Left lung (tissue), 10 donors: ENCODE results near the gene PTPRT. TPM values are rescaled to one million over a fixed set of nuclear protein-coding genes. Genes with fewer than 3 reads are reported as not detected.

Experiments used
- ATAC-seq: fragments of 200-7000 bp; cut with Tn5 transposase; one replicate; pipeline ENCODE4 v1.9.1; 2020; ENCODE audit warnings: moderate library complexity
- DNase-seq, 4 donors: peaks; one replicate each; pipeline ENCODE4 v3.0.0-alpha.2; 2013 to 2020
- H3K27ac ChIP-seq, 2 donors: fragments of 200-600 bp; sonication (generic) in 1 of 2; one replicate each; pipeline versions ENCODE4 v1.5.0 to v1.8.0; 2020 to 2021
- H3K27me3 ChIP-seq, 2 donors: fragments of 200-600 bp; sonication (generic) in 1 of 2; one replicate each; pipeline versions ENCODE4 v1.5.0 to v1.8.0; 2020 to 2021
- H3K36me3 ChIP-seq, 2 donors: fragments of 200-600 bp; sonication (generic) in 1 of 2; one replicate each; pipeline versions ENCODE4 v1.5.0 to v1.8.0; 2020 to 2021
- H3K4me1 ChIP-seq, 2 donors: fragments of 200-600 bp; one replicate each; pipeline ENCODE4 v1.8.0; 2021
- H3K4me3 ChIP-seq, 2 donors: fragments of 200-600 bp; sonication (generic) in 1 of 2; one replicate each; pipeline versions ENCODE4 v1.5.0 to v1.8.0; 2020 to 2021; ENCODE audit warnings: mild to moderate bottlenecking in 1 of 2
- H3K9me3 ChIP-seq, 2 donors: fragments of 200-600 bp; sonication (generic) in 1 of 2; one replicate each; pipeline versions ENCODE4 v1.5.0 to v1.8.0; 2020 to 2021
- intact Hi-C, 2 donors: fragments of 100-400 bp; cut with DNase I; formaldehyde crosslinking; loops; one replicate each; pipeline versions ENCODE4 v1.11.2 to v1.14.2; 2022
- polyA plus RNA-seq, 6 donors: library from polyadenylated mRNA; unstranded; fragments of 120-200 nt; gene quantifications; one replicate each; pipeline ENCODE4 v1.2.1, GENCODE V29; 2013; ENCODE audit not compliant: insufficient read length in 6 of 6
- total RNA-seq, 2 donors: library from RNA; stranded (reverse); fragmentation: NEBNext Ultra II Directional; extraction: Animal tissue kit (Norgen Biotek cat#: 25700); gene quantifications; one replicate each; pipeline ENCODE4 v1.2.1, GENCODE V29; 2021
- TF ChIP-seq, protein P1 (sequence below), 2 donors: fragments of 200-600 bp; sonication (generic) in 1 of 2; IDR thresholded peaks; one replicate each; pipeline versions ENCODE4 v1.5.0 to v1.8.0; 2021; ENCODE audit warnings: antibody characterized with exemption in 2 of 2
- donor health status: DM: no; HTN: yes; CAD: no.
- donor health status: DM: no; HTN: no; CAD: no.

The PTPRT gene
- total and polyA plus RNA-seq, 8 donors, result 0.15 to 2.9 (median 1.4) TPM

DNA sequence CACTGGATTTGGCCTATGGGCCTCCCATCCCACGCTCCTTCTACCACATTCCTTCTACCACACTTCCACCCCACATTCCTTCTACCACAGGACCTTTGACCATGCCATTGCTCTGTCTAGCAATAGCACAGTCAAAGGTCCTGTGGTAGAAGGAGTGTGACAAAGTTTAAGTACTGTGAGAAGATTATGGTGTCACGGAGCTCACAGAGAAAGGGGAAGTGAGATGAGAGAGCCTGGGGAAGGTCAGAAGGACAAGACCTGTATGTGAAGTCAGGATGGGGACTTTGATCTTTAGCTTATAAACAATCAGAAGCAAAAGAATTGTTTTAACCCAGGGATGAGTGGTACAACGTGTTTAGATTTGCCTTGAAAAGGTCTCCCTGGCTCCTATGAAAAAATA is 1003.4 kb downstream of the PTPRT start:
- H3K27me3 ChIP-seq, result no peaks in the 10 kb centered on the region
- no peak for DNase-seq
- no peaks in the 10 kb centered on the region for H3K36me3 ChIP-seq
- no peaks in the 10 kb centered on the region for H3K9me3 ChIP-seq
- intact Hi-C loops, result no loop called here
- H3K4me1 ChIP-seq, result no peaks in the 10 kb centered on the region
- TF ChIP-seq, protein P1, sequence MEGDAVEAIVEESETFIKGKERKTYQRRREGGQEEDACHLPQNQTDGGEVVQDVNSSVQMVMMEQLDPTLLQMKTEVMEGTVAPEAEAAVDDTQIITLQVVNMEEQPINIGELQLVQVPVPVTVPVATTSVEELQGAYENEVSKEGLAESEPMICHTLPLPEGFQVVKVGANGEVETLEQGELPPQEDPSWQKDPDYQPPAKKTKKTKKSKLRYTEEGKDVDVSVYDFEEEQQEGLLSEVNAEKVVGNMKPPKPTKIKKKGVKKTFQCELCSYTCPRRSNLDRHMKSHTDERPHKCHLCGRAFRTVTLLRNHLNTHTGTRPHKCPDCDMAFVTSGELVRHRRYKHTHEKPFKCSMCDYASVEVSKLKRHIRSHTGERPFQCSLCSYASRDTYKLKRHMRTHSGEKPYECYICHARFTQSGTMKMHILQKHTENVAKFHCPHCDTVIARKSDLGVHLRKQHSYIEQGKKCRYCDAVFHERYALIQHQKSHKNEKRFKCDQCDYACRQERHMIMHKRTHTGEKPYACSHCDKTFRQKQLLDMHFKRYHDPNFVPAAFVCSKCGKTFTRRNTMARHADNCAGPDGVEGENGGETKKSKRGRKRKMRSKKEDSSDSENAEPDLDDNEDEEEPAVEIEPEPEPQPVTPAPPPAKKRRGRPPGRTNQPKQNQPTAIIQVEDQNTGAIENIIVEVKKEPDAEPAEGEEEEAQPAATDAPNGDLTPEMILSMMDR (IDR thresholded peaks at IDR 0.05), result no peak
- no peak for ATAC-seq
- no peak overlapping the region for H3K27ac ChIP-seq
- no peak overlapping the region for H3K4me3 ChIP-seq

DNA sequence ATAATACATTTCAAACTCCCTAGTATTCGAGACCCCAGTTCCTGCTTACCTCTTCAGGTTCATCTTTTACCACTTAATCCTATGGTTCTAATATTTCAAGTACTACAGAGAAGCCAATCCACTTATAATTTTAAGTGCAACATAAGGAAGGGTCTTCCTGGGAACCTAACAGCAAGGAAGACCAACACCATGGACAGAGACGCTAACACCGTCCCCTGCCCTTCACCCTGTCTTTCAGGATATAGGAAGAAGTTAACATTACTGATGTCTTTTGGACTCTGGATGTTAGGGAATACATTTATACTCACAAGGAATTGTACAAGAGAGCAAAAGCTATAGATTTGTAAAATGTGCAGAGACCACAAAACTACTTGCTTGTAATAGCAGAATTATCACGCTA is 1006.6 kb downstream of the PTPRT start:
- TF ChIP-seq, protein P1 (IDR thresholded peaks at IDR 0.05), result no peak
- H3K9me3 ChIP-seq, result no peaks in the 10 kb centered on the region
- no peak overlapping the region for H3K27ac ChIP-seq
- H3K36me3 ChIP-seq, result no peaks in the 10 kb centered on the region
- no peaks in the 10 kb centered on the region for H3K4me1 ChIP-seq
- no peak for ATAC-seq
- no peak for DNase-seq
- H3K4me3 ChIP-seq, result no peak overlapping the region
- intact Hi-C loops, result no loop called here
- no peaks in the 10 kb centered on the region for H3K27me3 ChIP-seq

DNA sequence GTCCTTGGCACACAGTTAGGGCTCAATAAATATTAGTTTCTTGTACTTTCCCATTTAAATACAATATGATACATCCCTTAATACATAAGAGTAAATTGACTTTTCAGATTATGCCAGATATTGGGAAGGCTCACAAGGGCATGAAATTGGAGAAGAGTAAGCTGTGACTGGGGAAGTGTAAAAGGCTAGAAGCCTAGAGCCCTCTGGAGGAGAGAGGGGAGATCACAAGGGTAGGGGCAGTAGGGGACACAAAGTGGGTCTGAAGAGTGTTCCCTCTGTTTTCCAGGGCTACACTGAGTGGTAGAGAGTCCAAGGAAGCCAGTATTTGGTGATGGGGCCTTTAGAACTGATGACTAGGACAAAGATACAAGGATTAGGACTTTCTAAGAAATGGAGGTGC is 1008.6 kb downstream of the PTPRT start:
- intact Hi-C loops, result no loop called here

DNA sequence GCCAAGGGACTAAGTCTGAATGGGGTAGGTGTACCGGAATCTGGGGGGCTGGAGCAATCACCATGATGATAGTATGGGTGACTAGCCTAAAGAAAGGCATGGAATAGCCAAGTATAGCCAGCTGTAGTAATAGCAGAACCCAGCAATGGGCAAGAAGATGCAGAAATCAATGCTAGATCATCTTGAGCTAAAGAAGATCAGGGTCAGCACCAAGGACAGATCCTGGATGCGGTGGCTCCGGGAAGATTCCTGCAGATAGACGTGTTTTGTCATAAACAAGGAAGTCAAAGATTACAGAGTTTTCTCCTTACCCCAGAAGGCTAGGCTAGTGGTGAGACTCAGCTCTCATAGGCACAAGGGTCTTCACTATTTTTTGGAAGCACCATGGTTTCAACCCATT is 1009.9 kb downstream of the PTPRT start:
- H3K4me1 ChIP-seq, result no peaks in the 10 kb centered on the region
- TF ChIP-seq, protein P1 (IDR thresholded peaks at IDR 0.05), result no peak
- H3K36me3 ChIP-seq, result no peaks in the 10 kb centered on the region
- H3K27me3 ChIP-seq, result no peaks in the 10 kb centered on the region
- no peak for ATAC-seq
- intact Hi-C loops, result no loop called here
- H3K27ac ChIP-seq, result no peak overlapping the region
- H3K4me3 ChIP-seq, result no peak overlapping the region
- DNase-seq, result peak in 2 of 4 donors; percentile 14 to 21
- no peaks in the 10 kb centered on the region for H3K9me3 ChIP-seq

More for the DNA sequence above, 1008.6 kb downstream of the PTPRT start:
- ATAC-seq (no peak), DNase-seq (no peak)
- Histone ChIP-seq H3K36me3 (no peaks in the 10 kb centered on the region), H3K9me3 (no peaks in the 10 kb centered on the region), H3K4me1 (no peaks in the 10 kb centered on the region), H3K27me3 (no peaks in the 10 kb centered on the region), H3K27ac (no peak overlapping the region), H3K4me3 (no peak overlapping the region)
- TF ChIP-seq, protein P1 (IDR thresholded peaks at IDR 0.05), result no peak

DNA sequence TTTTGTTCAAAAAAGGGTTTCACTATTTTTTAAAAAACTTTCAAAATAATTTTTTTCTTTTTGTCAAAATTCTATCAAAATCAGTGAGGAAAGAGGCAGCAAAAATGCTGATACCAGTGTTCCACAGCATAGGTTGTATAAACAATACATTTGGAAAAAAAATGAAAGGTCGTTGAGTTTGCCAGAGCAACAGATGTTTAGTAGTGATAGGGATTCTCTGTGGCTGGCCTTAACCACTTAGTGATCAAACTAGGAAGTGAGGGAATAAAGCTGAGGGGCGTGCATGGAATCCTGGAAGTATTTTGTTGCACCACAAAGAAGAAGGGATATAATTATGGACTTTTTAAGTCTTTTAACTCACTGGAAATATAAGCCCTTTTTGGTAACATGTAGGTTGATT is 1016.3 kb downstream of the PTPRT start:
- no peaks in the 10 kb centered on the region for H3K4me1 ChIP-seq
- no peak for ATAC-seq
- H3K27me3 ChIP-seq, result no peaks in the 10 kb centered on the region
- H3K36me3 ChIP-seq, result no peaks in the 10 kb centered on the region
- TF ChIP-seq, protein P1 (IDR thresholded peaks at IDR 0.05), result no peak
- no peak overlapping the region for H3K27ac ChIP-seq
- DNase-seq, result no peak
- H3K9me3 ChIP-seq, result no peaks in the 10 kb centered on the region
- H3K4me3 ChIP-seq, result no peak overlapping the region
- intact Hi-C loops, result no loop called here
